Cardiac muscle cell (in vitro differentiated cells and primary cell): ENCODE results near the gene PLA2G4F. TPM values are rescaled to one million over a fixed set of nuclear protein-coding genes. Genes with fewer than 3 reads are reported as not detected.

ENCODE experiments used
- DNase-seq, 2 donors: peaks; one replicate each; pipeline versions ENCODE4 v3.0.0 to v3.0.0-alpha.2; 2010 to 2017; ENCODE audit warnings: low read depth in 1 of 2, low spot score in 1 of 2
- H3K27ac ChIP-seq: fragments of 200-600 bp; sonication (generic); 2 replicates; pipeline ENCODE4 v1.5.1; 2016
- H3K27me3 ChIP-seq: fragments of 200-600 bp; sonication (generic); 2 replicates; pipeline ENCODE4 v1.6.0; 2016; ENCODE audit warnings: control low read depth
- H3K36me3 ChIP-seq: fragments of 200-600 bp; sonication (generic); 2 replicates; pipeline ENCODE4 v1.5.1; 2016; ENCODE audit warnings: control low read depth
- H3K4me1 ChIP-seq: fragments of 200-600 bp; sonication (generic); 2 replicates; pipeline ENCODE4 v1.8.1; 2017; ENCODE audit warnings: low read depth, mild to moderate bottlenecking, mixed run types
- H3K4me3 ChIP-seq: fragments of 200-600 bp; sonication (generic); 2 replicates; pipeline ENCODE4 v1.5.1; 2016; ENCODE audit warnings: mild to moderate bottlenecking
- H3K9me3 ChIP-seq: fragments of 200-600 bp; sonication (generic); 2 replicates; pipeline ENCODE4 v1.5.1; 2017; ENCODE audit warnings: low read depth, mild to moderate bottlenecking, control low read depth
- CTCF ChIP-seq: IDR thresholded peaks from 2 replicates; pipeline ENCODE4 v1.5.1; 2012; ENCODE audit warnings: low read depth, mild to moderate bottlenecking, low read length
- polyA plus RNA-seq: library from polyadenylated mRNA; unstranded; fragments of >200 nt; fragmentation: Nextera tagmentation; extraction: Ambion mirVana; gene quantifications from 2 replicates; pipeline ENCODE4 v1.2.1, GENCODE V29; 2016
- total RNA-seq: library from RNA; depleted of rRNA; stranded (reverse); fragments of >200 nt; gene quantifications from 2 replicates; pipeline ENCODE4 v1.2.3, GENCODE V29; 2016

PLA2G4F gene
- total and polyA plus RNA-seq, 2 experiments from 2014 or later = 1.2 to 2.9 TPM

- Histone ChIP-seq H3K27ac (no peak overlapping the region), H3K4me1 (peaks cover 7% of the 10 kb centered on the region), H3K4me3 (no peak overlapping the region), H3K36me3 (no peaks in the 10 kb centered on the region), H3K27me3 (peaks cover 2% of the 10 kb centered on the region), H3K9me3 (no peaks in the 10 kb centered on the region)
- no peak for TF ChIP-seq CTCF
- DNase-seq = no peak
Observed at GRCh38 chr15:42129364-42129763, 27.1 kb downstream of the PLA2G4F start.

GRCh38 chr15:42128476-42128875, 28.0 kb downstream of the PLA2G4F start:
- peaks cover 2% of the 10 kb centered on the region for H3K27me3 ChIP-seq
- no peak overlapping the region for H3K27ac ChIP-seq
- H3K4me1 ChIP-seq = peaks cover 7% of the 10 kb centered on the region
- no peaks in the 10 kb centered on the region for H3K36me3 ChIP-seq
- H3K4me3 ChIP-seq = no peak overlapping the region
- H3K9me3 ChIP-seq = no peaks in the 10 kb centered on the region
- TF ChIP-seq CTCF = no peak
- DNase-seq = no peak

GRCh38 chr15:42123546-42123945, 32.9 kb downstream of the PLA2G4F start:
- no peaks in the 10 kb centered on the region for H3K9me3 ChIP-seq
- H3K4me1 ChIP-seq = peaks cover 9% of the 10 kb centered on the region
- H3K27ac ChIP-seq = no peak overlapping the region
- no peak for TF ChIP-seq CTCF
- no peaks in the 10 kb centered on the region for H3K36me3 ChIP-seq
- H3K27me3 ChIP-seq = no peaks in the 10 kb centered on the region
- no peak overlapping the region for H3K4me3 ChIP-seq
- no peak for DNase-seq

DNA sequence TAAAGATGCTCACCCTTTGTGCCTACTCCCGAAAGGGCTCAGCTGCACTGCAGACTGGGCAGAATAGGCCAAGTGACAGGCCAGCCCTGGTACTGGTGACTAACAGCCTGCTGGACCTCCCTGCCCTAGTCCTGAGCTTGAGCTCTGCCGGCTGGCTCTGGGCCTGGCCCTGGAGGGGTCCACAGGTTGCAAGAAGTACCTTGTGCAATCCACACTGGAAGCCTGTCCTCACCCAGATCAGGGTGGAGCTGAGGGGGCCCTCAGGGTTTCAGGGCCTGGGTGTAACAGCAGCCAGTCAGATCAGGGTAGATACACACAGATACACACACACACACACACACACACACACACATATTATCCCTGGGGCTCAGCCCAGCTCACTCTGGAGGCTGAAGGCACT, 34.8 kb downstream of the PLA2G4F start:
- no peak for DNase-seq
- H3K4me3 ChIP-seq = no peak overlapping the region
- no peaks in the 10 kb centered on the region for H3K36me3 ChIP-seq
- H3K27ac ChIP-seq = no peak overlapping the region
- TF ChIP-seq CTCF = no peak
- H3K27me3 ChIP-seq = no peaks in the 10 kb centered on the region
- H3K4me1 ChIP-seq = peaks cover 11% of the 10 kb centered on the region
- H3K9me3 ChIP-seq = no peaks in the 10 kb centered on the region

DNA sequence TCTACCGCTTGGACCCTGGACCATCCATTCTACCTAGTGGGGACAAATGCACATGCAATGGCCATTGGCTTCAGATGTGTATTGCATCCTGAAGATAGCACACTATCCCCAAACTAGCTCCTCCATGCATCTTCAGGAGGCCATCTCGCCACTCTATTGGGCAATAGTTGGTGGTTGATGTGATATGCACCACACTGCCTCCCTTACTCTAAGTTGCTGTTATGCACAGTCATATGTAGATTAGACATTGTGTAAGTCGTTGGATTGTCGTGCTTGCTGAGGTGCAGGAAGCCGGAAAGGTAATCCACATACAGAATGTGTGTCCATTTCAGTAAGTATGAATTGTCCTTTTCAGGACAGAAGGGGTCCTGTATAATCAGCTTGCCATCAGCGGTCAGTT, 35.4 kb downstream of the PLA2G4F start:
- no peak for TF ChIP-seq CTCF
- H3K9me3 ChIP-seq = no peaks in the 10 kb centered on the region
- no peak for DNase-seq
- H3K27me3 ChIP-seq = no peaks in the 10 kb centered on the region
- H3K36me3 ChIP-seq = no peaks in the 10 kb centered on the region
- H3K27ac ChIP-seq = no peak overlapping the region
- H3K4me1 ChIP-seq = peaks cover 11% of the 10 kb centered on the region
- H3K4me3 ChIP-seq = no peak overlapping the region

- peaks cover 11% of the 10 kb centered on the region for H3K4me1 ChIP-seq
- no peaks in the 10 kb centered on the region for H3K27me3 ChIP-seq
- no peak for DNase-seq
- no peaks in the 10 kb centered on the region for H3K9me3 ChIP-seq
- H3K36me3 ChIP-seq = no peaks in the 10 kb centered on the region
- no peak for TF ChIP-seq CTCF
- H3K4me3 ChIP-seq = no peak overlapping the region
- H3K27ac ChIP-seq = no peak overlapping the region
Observed at GRCh38 chr15:42120285-42120684, 36.2 kb downstream of the PLA2G4F start.
